ENCODE measurements around the gene FOXF2.
A peak's percentile ranks its signal among the peaks of the same experiment; 100 is the strongest.

The FOXF2 gene

GRCh38 chr6:1381481-1382330 is 7.7 kb upstream of the FOXF2 start:
- H3K4me3 ChIP-seq (ENCODE audit: low read depth, low read length): no peak overlapping the region
- DNase-seq (ENCODE audit: low read depth, low spot score): no peak
- POLR2A ChIA-PET: no interaction called here
- peak; percentile 79 for TF ChIP-seq CTCF (IDR thresholded peaks at IDR 0.05; ENCODE audit: insufficient read depth, low read length, missing control alignments)
- CTCF ChIA-PET: interaction anchor here (0.6 to 2.7 kb wide), 28 partner anchors 9 to 790 kb away, joined by 3 to 26 read pairs (median 3); no protein-coding TSS in a partner anchor

- no peak for DNase-seq (ENCODE audit: low read depth, low spot score)
- ChIA-PET CTCF (interaction anchor here (0.7 to 2.7 kb wide), 11 partner anchors 9 to 791 kb away, joined by 3 to 18 read pairs (median 5); no protein-coding TSS in a partner anchor), POLR2A (no interaction called here)
- TF ChIP-seq CTCF (IDR thresholded peaks at IDR 0.05; ENCODE audit: insufficient read depth, low read length, missing control alignments): no peak
- no peak overlapping the region for H3K4me3 ChIP-seq (ENCODE audit: low read depth, low read length)
Measured at GRCh38 chr6:1382331-1382882, 7.0 kb upstream of the FOXF2 start.

- TF ChIP-seq CTCF (IDR thresholded peaks at IDR 0.05; ENCODE audit: insufficient read depth, low read length, missing control alignments): no peak
- ChIA-PET CTCF (interaction anchor here (0.7 to 2.7 kb wide), 10 partner anchors 8 to 791 kb away, joined by 3 to 18 read pairs (median 5); no protein-coding TSS in a partner anchor), POLR2A (no interaction called here)
- H3K4me3 ChIP-seq (ENCODE audit: low read depth, low read length): no peak overlapping the region
- DNase-seq (ENCODE audit: low read depth, low spot score): no peak
Measured at GRCh38 chr6:1382883-1383728, 6.3 kb upstream of the FOXF2 start.

GRCh38 chr6:1383729-1384548 is 5.4 kb upstream of the FOXF2 start:
- CTCF ChIA-PET: interaction anchor here (1.2 to 2.7 kb wide), 6 partner anchors 13 to 791 kb away, joined by 3 to 18 read pairs (median 6); no protein-coding TSS in a partner anchor
- DNase-seq (ENCODE audit: low read depth, low spot score): no peak
- H3K4me3 ChIP-seq (ENCODE audit: low read depth, low read length): no peak overlapping the region
- POLR2A ChIA-PET: no interaction called here
- no peak for TF ChIP-seq CTCF (IDR thresholded peaks at IDR 0.05; ENCODE audit: insufficient read depth, low read length, missing control alignments)

GRCh38 chr6:1384549-1385128 is 4.7 kb upstream of the FOXF2 start:
- TF ChIP-seq CTCF (IDR thresholded peaks at IDR 0.05; ENCODE audit: insufficient read depth, low read length, missing control alignments): no peak
- ChIA-PET CTCF (interaction anchor here (1.2 to 2.7 kb wide), 2 partner anchors 583 to 587 kb away, joined by 3 to 18 read pairs; no protein-coding TSS in a partner anchor), POLR2A (no interaction called here)
- DNase-seq (ENCODE audit: low read depth, low spot score): no peak
- H3K4me3 ChIP-seq (ENCODE audit: low read depth, low read length): no peak overlapping the region

Data from AG04449 (cell line).